ENCODE data around the gene SUPT5H. TPM values are rescaled to one million over a fixed set of nuclear protein-coding genes. Genes with fewer than 3 reads are reported as not detected.

SUPT5H gene
- total and polyA plus RNA-seq, 2 of the 8 experiments (the other 6 are each of a cell fraction or from before 2014, with no cell fraction given), result 77.8 to 111 TPM

DNA sequence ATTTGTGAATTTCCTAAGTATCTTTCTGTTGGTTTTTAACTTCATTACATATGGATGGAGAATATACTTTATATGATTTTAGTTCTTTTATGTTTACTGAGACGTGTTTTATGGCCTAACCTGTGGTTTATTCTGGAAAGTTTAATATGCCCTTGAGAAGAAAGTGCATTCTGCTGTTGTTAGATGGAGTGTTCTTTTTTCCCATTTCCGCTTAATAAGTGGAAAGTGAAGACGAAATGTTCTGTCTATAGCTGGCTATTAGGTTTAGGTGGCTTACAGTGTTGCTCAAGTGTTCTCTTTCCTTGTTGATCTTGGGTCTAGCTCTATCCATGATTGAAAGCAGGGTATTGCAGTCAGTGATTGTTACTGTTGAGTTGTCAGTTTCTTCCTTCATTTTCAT lies 18.0 kb downstream of the SUPT5H start:
- no peak for DNase-seq (ENCODE audit: low read depth in 1 of 2, low spot score in 2 of 2)
- H3K27ac ChIP-seq (ENCODE audit: low read depth, low read length), result no peak overlapping the region
- H3K4me1 ChIP-seq (replicated peaks in 1 of 4; ENCODE audit: control insufficient read depth in 3 of 4, insufficient read depth in 4 of 4, low read length in 3 of 4), result no peaks in the 10 kb centered on the region
- no peak overlapping the region for H3K23ac ChIP-seq (ENCODE audit: insufficient read length)
- H3K79me1 ChIP-seq (ENCODE audit: low read depth, low read length), result peaks cover 11% of the 10 kb centered on the region
- H2BK15ac ChIP-seq (ENCODE audit: low read length), result no peak overlapping the region
- no peak overlapping the region for H3K4ac ChIP-seq (replicated peaks; ENCODE audit: insufficient read length, low read depth, low read length)
- no peak overlapping the region for H2BK12ac ChIP-seq (ENCODE audit: low read depth, low read length)
- no peak overlapping the region for H3K4me3 ChIP-seq (ENCODE audit: extremely low read depth in 1 of 4, insufficient read depth in 2 of 4, low read depth in 3 of 4, low read length in 4 of 4)
- H2AK5ac ChIP-seq (ENCODE audit: low read depth, low read length), result no peak overlapping the region
- CTCF ChIA-PET (ENCODE audit: partially characterized antibody), result interaction anchor here (0.6 to 6.4 kb wide), 4 partner anchors 11 to 99 kb away, joined by 3 to 56 read pairs (median 4); partner anchors contain the start of gene EID2B
- H4K20me1 ChIP-seq (replicated peaks in 1 of 2; ENCODE audit: control insufficient read depth in 1 of 2, insufficient read depth in 2 of 2, low read length in 2 of 2), result peaks cover 3 to 11% of the 10 kb centered on the region in 2 experiments
- H2BK20ac ChIP-seq (ENCODE audit: low read length), result no peak overlapping the region
- H2BK5ac ChIP-seq (ENCODE audit: low read depth, low read length), result no peak overlapping the region
- H2AFZ ChIP-seq (ENCODE audit: low read length), result no peak overlapping the region
- H2BK120ac ChIP-seq (replicated peaks; ENCODE audit: low read depth, low read length), result no peak overlapping the region
- H3K14ac ChIP-seq (ENCODE audit: insufficient read length), result no peak overlapping the region
- no peaks in the 10 kb centered on the region for H3K27me3 ChIP-seq (replicated peaks in 1 of 4; ENCODE audit: control insufficient read depth in 3 of 4, extremely low read depth in 1 of 4, insufficient read depth in 3 of 4, low read length in 3 of 4)
- no peak overlapping the region for H3K9ac ChIP-seq (replicated peaks in 1 of 4; ENCODE audit: extremely low read depth in 1 of 4, low read depth in 3 of 4, low read length in 3 of 4)
- no peak overlapping the region for H4K91ac ChIP-seq (replicated peaks; ENCODE audit: insufficient read length, low read length)
- peaks cover 25 to 62% (median 45%) of the 10 kb centered on the region in 4 experiments for H3K36me3 ChIP-seq (ENCODE audit: control insufficient read depth in 2 of 4, insufficient read depth in 4 of 4, low read length in 3 of 4)
- no peak overlapping the region for H4K8ac ChIP-seq (ENCODE audit: extremely low read depth, insufficient read depth, low read length)
- 94% methylated on average over 3 of the region's 3 CpGs; no CpG with 5 or more reads in 1 of the 2 experiments for WGBS, 2 experiments (ENCODE audit: extremely low coverage in 1 of 2, insufficient coverage in 1 of 2, insufficient read length in 1 of 2, insufficient replicate concordance in 2 of 2, low coverage in 1 of 2, low lambda C conversion rate in 2 of 2, missing lambda C conversion rate in 1 of 2)
- H3K23me2 ChIP-seq (ENCODE audit: low read depth, low read length), result 0 out of 2 replicates have a peak, but pooled peaks cover 1% of the 10 kb centered on the region
- no peak for FAIRE-seq
- no peak overlapping the region for H3K56ac ChIP-seq (replicated peaks; ENCODE audit: insufficient read length, low read depth, low read length)
- POLR2A ChIA-PET (ENCODE audit: partially characterized antibody), result interaction anchor here (0.9 to 47.8 kb wide), 3 partner anchors 8 to 40 kb away, joined by 3 to 1154 read pairs (median 4); partner anchors contain the start of genes PLEKHG2 and RPS16
- no peaks in the 10 kb centered on the region for H3K79me2 ChIP-seq (ENCODE audit: control insufficient read depth in 1 of 2, insufficient read depth in 2 of 2, low read length in 2 of 2)
- no peak overlapping the region for H4K5ac ChIP-seq (ENCODE audit: insufficient read length, low read depth, low read length)
- no peak overlapping the region for H3K4me2 ChIP-seq (ENCODE audit: insufficient read depth in 1 of 2, low read depth in 2 of 2, low read length in 2 of 2)
- H3K9me3 ChIP-seq (ENCODE audit: insufficient read depth in 2 of 2, low read depth in 1 of 2, low read length in 1 of 2), result no peaks in the 10 kb centered on the region
- no peak overlapping the region for H3K18ac ChIP-seq (ENCODE audit: extremely low read depth, low read length)
- no peak for TF ChIP-seq RAD21 (IDR thresholded peaks at IDR 0.05 in 1 of 2, conservative IDR thresholded peaks at IDR 0.05 in 1 of 2; ENCODE audit: low read depth in 2 of 2, low read length in 2 of 2)
- TF ChIP-seq CREB1 (IDR thresholded peaks at IDR 0.05), result no peak
- TF ChIP-seq SRF (IDR thresholded peaks at IDR 0.05; ENCODE audit: low read depth, low read length), result no peak
- TF ChIP-seq, protein P1, sequence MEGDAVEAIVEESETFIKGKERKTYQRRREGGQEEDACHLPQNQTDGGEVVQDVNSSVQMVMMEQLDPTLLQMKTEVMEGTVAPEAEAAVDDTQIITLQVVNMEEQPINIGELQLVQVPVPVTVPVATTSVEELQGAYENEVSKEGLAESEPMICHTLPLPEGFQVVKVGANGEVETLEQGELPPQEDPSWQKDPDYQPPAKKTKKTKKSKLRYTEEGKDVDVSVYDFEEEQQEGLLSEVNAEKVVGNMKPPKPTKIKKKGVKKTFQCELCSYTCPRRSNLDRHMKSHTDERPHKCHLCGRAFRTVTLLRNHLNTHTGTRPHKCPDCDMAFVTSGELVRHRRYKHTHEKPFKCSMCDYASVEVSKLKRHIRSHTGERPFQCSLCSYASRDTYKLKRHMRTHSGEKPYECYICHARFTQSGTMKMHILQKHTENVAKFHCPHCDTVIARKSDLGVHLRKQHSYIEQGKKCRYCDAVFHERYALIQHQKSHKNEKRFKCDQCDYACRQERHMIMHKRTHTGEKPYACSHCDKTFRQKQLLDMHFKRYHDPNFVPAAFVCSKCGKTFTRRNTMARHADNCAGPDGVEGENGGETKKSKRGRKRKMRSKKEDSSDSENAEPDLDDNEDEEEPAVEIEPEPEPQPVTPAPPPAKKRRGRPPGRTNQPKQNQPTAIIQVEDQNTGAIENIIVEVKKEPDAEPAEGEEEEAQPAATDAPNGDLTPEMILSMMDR (IDR thresholded peaks at IDR 0.05; ENCODE audit: control extremely low read depth in 1 of 3, insufficient read depth in 1 of 3, low read depth in 1 of 3, low read length in 3 of 3), result no peak
- no peak for TF ChIP-seq SUZ12 (IDR thresholded peaks at IDR 0.05; ENCODE audit: low read length)
- TF ChIP-seq SIX5 (IDR thresholded peaks at IDR 0.05; ENCODE audit: low read depth, low read length), result no peak
- TF ChIP-seq POU5F1 (IDR thresholded peaks at IDR 0.05; ENCODE audit: low read depth, low read length), result no peak
- no peak for TF ChIP-seq ZNF274 (IDR thresholded peaks at IDR 0.05; ENCODE audit: borderline replicate concordance, extremely low read depth, low read length)
- no peak for TF ChIP-seq NRF1 (IDR thresholded peaks at IDR 0.05; ENCODE audit: low read depth, low read length)
- TF ChIP-seq TBP (IDR thresholded peaks at IDR 0.05; ENCODE audit: low read depth, low read length), result no peak
- no peak for TF ChIP-seq SP4 (IDR thresholded peaks at IDR 0.05; ENCODE audit: low read length)
- TF ChIP-seq GABPA (IDR thresholded peaks at IDR 0.05; ENCODE audit: borderline replicate concordance, insufficient read depth, low read length), result no peak

Measured in H1 (cell line).